ENCODE data around the gene TPRN. TPM values are rescaled to one million over a fixed set of nuclear protein-coding genes. Genes with fewer than 3 reads are reported as not detected.
A peak's percentile ranks its signal among the peaks of the same experiment; 100 is the strongest.

Gene TPRN
- total RNA-seq, 1 experiment from 2014 or later = 24.9 TPM

DNA sequence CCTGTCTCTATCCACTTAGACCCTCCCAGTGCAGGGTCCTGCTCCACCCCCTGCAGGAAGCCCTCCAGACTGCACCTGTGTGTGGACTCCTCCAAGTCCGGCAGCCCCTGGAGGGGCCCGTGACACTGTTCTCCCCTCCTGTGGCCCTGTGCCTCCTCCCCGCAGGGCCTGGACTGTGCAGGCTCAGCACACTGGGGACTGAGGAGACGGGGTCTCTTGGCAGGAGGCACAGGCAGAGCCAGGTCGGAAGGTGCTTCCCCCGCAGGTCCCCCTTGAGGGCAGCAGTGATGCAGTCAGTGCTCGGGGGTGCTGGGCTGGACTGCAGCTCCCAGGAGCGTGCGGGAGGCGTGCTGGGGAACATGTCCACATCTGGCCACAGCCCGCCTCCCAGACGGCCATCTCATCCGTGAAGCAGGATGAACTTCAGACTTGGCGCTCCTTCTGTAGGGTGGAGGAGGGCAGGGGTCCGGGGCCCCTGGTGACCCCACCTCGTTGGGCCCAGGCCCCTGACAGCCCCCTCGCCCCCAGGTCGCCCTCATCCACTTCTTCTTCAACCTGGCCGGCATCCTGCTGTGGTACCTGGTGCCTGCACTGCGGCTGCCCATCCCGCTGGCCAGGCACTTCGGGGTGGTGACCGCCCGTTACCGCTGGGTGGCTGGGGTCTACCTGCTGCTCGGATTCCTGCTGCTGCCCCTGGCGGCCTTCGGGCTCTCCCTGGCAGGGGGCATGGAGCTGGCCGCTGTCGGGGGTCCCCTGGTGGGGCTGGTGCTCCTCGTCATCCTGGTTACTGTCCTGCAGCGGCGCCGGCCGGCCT lies 35.1 kb upstream of the TPRN start:
- no peak for DNase-seq (ENCODE audit: low read depth, low spot score)
- intact Hi-C loops (cut with micrococcal nuclease) = no loop called here
- H3K4me2 ChIP-seq (ENCODE audit: low read length) = peak overlapping the region; percentile 79; the same call in 1 of the 2 replicates
- no peak overlapping the region for H3K4me3 ChIP-seq (replicated peaks in 1 of 2; ENCODE audit: low read depth in 1 of 2, low read length in 2 of 2)
- ChIA-PET RAD21 (ENCODE audit: low non-redundant PET in 1 of 2, low total read pairs in 2 of 2, uncharacterized antibody in 2 of 2, unreplicated experiment in 2 of 2) (no interaction called here), POLR2A (interaction anchor here (1.0 to 1.3 kb wide), 3 partner anchors 8 to 149 kb away, joined by 3 to 4 read pairs (median 4); partner anchors contain the start of genes MAN1B1 and RNF224), CTCF (interaction anchor here (1.0 to 2.8 kb wide), 10 partner anchors 9 to 189 kb away, joined by 3 to 43 read pairs (median 8); partner anchors contain the start of genes ANAPC2, CYSRT1, NPDC1 and RNF224)
- H2AFZ ChIP-seq (ENCODE audit: low read depth, low read length, poor library complexity, severe bottlenecking) = no peak overlapping the region
- H3K9me2 ChIP-seq (ENCODE audit: insufficient read depth) = no peaks in the 10 kb centered on the region
- no peak overlapping the region for H3K27ac ChIP-seq (ENCODE audit: low read depth, low read length)
- H4K20me1 ChIP-seq (ENCODE audit: insufficient read depth) = no peaks in the 10 kb centered on the region
- no peaks in the 10 kb centered on the region for H3K9me3 ChIP-seq (ENCODE audit: control insufficient read depth in 1 of 2, insufficient read depth in 1 of 2, low read depth in 1 of 2, low read length in 2 of 2)
- H3K79me2 ChIP-seq (ENCODE audit: insufficient read depth, low read length) = peaks cover 15% of the 10 kb centered on the region
- no peaks in the 10 kb centered on the region for H3K36me3 ChIP-seq (ENCODE audit: control insufficient read depth in 1 of 2, insufficient read depth in 2 of 2, low read length in 2 of 2)
- TF ChIP-seq EZH2 (IDR thresholded peaks at IDR 0.05) (no peak), ELF1 (IDR thresholded peaks at IDR 0.05; ENCODE audit: borderline replicate concordance, low read depth) (no peak), ZBTB33 (IDR thresholded peaks at IDR 0.05; ENCODE audit: extremely low read depth, insufficient replicate concordance, low read length) (no peak), TCF7L2 (IDR thresholded peaks at IDR 0.05; ENCODE audit: borderline replicate concordance, extremely low read depth, insufficient read depth, insufficient read length) (no peak)
- no peak for ATAC-seq
- H3K9ac ChIP-seq (ENCODE audit: low read length) = no peak overlapping the region
- H3K4me1 ChIP-seq (ENCODE audit: control insufficient read depth in 1 of 2, insufficient read depth in 2 of 2, low read length in 2 of 2) = peaks cover 23 to 39% of the 10 kb centered on the region in 2 experiments
- BruUV-seq (replicated peaks) = no TSS peak
- H3K27me3 ChIP-seq (ENCODE audit: insufficient read depth, low read length) = no peaks in the 10 kb centered on the region
